B cell (primary cell): ENCODE measurements around the gene NCBP2. TPM values are rescaled to one million over a fixed set of nuclear protein-coding genes. Genes with fewer than 3 reads are reported as not detected.

Experiments used
- ATAC-seq: fragments of 200-7000 bp; cut with Tn5 transposase; one replicate; pipeline ENCODE4 v1.10.0; 2021; ENCODE audit warnings: low read depth, mild to moderate bottlenecking, moderate number of reproducible peaks, moderate library complexity
- CTCF ChIA-PET: fragments of 350-600 bp; sonication (Branson Sonifier 250); formaldehyde crosslinking; loops from one replicate; lab custom pipeline; 2021; ENCODE audit warnings: antibody characterized with exemption, inconsistent platforms; lab: Charles Lee
- POLR2A ChIA-PET: fragments of 350-600 bp; sonication (Branson Sonifier 250); formaldehyde crosslinking; loops from one replicate; lab custom pipeline; 2021; ENCODE audit warnings: antibody characterized with exemption; lab: Charles Lee
- DNase-seq: peaks from one replicate; pipeline ENCODE4 v3.0.0; 2013
- H2AFZ ChIP-seq: 2 replicates; pipeline ENCODE4 v1.6.1; 2012; ENCODE audit warnings: mild to moderate bottlenecking, low read depth, low read length; ENCODE audit not compliant: insufficient read depth, poor library complexity, severe bottlenecking
- H3K27ac ChIP-seq, 2 donors: 1 replicate in 1 of 2; 2 replicates in 1 of 2; pipeline ENCODE4 v1.5.1; 2012 to 2013; ENCODE audit warnings: low read length in 2 of 2, mild to moderate bottlenecking in 2 of 2, moderate library complexity in 1 of 2
- H3K27me3 ChIP-seq, 4 experiments: fragments of 200-600 bp in 1 of 4; sonication (generic) in 1 of 4; replicated peaks in 1 of 4; 1 replicate in 2 of 4; 2 replicates in 2 of 4; pipeline versions ENCODE4 v1.6.1 to v1.7.0; 2013 to 2016; ENCODE audit warnings: low read length in 3 of 4, mild to moderate bottlenecking in 2 of 4, mixed read lengths in 1 of 4, moderate library complexity in 1 of 4; ENCODE audit not compliant: insufficient read depth in 4 of 4, control insufficient read depth in 3 of 4; ENCODE audit errors: control extremely low read depth in 1 of 4
- H3K36me3 ChIP-seq, 2 experiments: replicated peaks in 1 of 2; 1 replicate in 1 of 2; 2 replicates in 1 of 2; pipeline versions ENCODE4 v1.6.1 to v1.7.1; 2013; ENCODE audit warnings: low read length in 1 of 2; ENCODE audit not compliant: insufficient read depth in 2 of 2, control insufficient read depth in 1 of 2; ENCODE audit errors: control extremely low read depth in 1 of 2, extremely low read depth in 1 of 2
- H3K4me1 ChIP-seq, 2 donors: fragments of 200-600 bp in 1 of 2; sonication (generic) in 1 of 2; 1 replicate in 1 of 2; 2 replicates in 1 of 2; pipeline versions ENCODE4 v1.5.1 to v1.6.1; 2013 to 2017; ENCODE audit warnings: low read length in 2 of 2; ENCODE audit not compliant: control insufficient read depth in 2 of 2, insufficient read depth in 2 of 2
- H3K4me2 ChIP-seq: replicated peaks from 2 replicates; pipeline ENCODE3; 2012; ENCODE audit warnings: mild to moderate bottlenecking, low read depth, low read length; ENCODE audit not compliant: poor library complexity, severe bottlenecking
- H3K4me3 ChIP-seq, 5 experiments: fragments of 200-600 bp in 1 of 5; sonication (generic) in 1 of 5; 1 replicate in 3 of 5; 2 replicates in 2 of 5; pipeline versions ENCODE4 v1.5.1 to v1.7.0; 2011 to 2016; ENCODE audit warnings: low read length in 4 of 5, mild to moderate bottlenecking in 4 of 5, low read depth in 2 of 5, control low read depth in 1 of 5, moderate library complexity in 1 of 5; ENCODE audit not compliant: insufficient read depth in 1 of 5; ENCODE audit errors: control extremely low read depth in 1 of 5, extremely low read depth in 1 of 5
- H3K79me2 ChIP-seq: fragments of 200-600 bp; sonication (generic); one replicate; pipeline ENCODE4 v1.6.0; 2016; ENCODE audit warnings: low read length; ENCODE audit not compliant: control insufficient read depth, insufficient read depth
- H3K9ac ChIP-seq: fragments of 200-600 bp; sonication (generic); 2 replicates; pipeline ENCODE4 v1.6.1; 2017; ENCODE audit warnings: mild to moderate bottlenecking, low read length, moderate library complexity
- H3K9me3 ChIP-seq, 3 donors: one replicate each; pipeline versions ENCODE4 v1.6.1 to v1.7.1; 2013; ENCODE audit warnings: low read length in 2 of 3; ENCODE audit not compliant: control insufficient read depth in 2 of 3, insufficient read depth in 1 of 3; ENCODE audit errors: control extremely low read depth in 1 of 3
- H4K20me1 ChIP-seq: 2 replicates; pipeline ENCODE4 v1.6.0; 2012; ENCODE audit warnings: mild to moderate bottlenecking, low read length; ENCODE audit not compliant: insufficient read depth, control insufficient read depth, poor library complexity, severe bottlenecking
- H3K27ac Mint-ChIP-seq: one replicate; pipeline ENCODE4 v1.8.0; 2021; ENCODE audit warnings: mixed read lengths
- H3K27me3 Mint-ChIP-seq: one replicate; pipeline ENCODE4 v1.8.0; 2021; ENCODE audit warnings: mixed read lengths
- H3K4me1 Mint-ChIP-seq: one replicate; pipeline ENCODE4 v1.8.0; 2021; ENCODE audit warnings: mixed read lengths
- H3K4me3 Mint-ChIP-seq: one replicate; pipeline ENCODE4 v1.8.0; 2021; ENCODE audit warnings: mixed read lengths
- H3K9me3 Mint-ChIP-seq: one replicate; pipeline ENCODE4 v1.8.0; 2022; ENCODE audit warnings: mixed read lengths; ENCODE audit not compliant: insufficient read depth
- EZH2 ChIP-seq: IDR thresholded peaks from 2 replicates; pipeline ENCODE4 v1.6.1; 2012; ENCODE audit warnings: borderline replicate concordance, low read depth, mild to moderate bottlenecking, moderate library complexity, low read length; ENCODE audit not compliant: insufficient read depth, poor library complexity, severe bottlenecking
- WGBS: methylation state at CpG from one replicate; pipeline ENCODE4 v1.1.5; 2013; ENCODE audit warnings: missing lambda C conversion rate; ENCODE audit not compliant: insufficient coverage; 5-methylcytosine and 5-hydroxymethylcytosine counted together
- intact Hi-C: fragments of 100-400 bp; cut with micrococcal nuclease; formaldehyde crosslinking; loops from one replicate; pipeline ENCODE4 v1.10.0; 2022
- polyA plus RNA-seq: library from polyadenylated mRNA; depleted of rRNA; stranded (reverse); fragments of >200 nt; gene quantifications from 2 replicates; pipeline ENCODE4 v1.2.3, GENCODE V29; 2012
- total RNA-seq, 2 donors: library from RNA; stranded (reverse); fragments of 120-200 nt in 1 of 2; gene quantifications; 1 replicate in 1 of 2; 2 replicates in 1 of 2; pipeline versions ENCODE4 v1.2.3 to v1.2.4, GENCODE V29; 2013 to 2022
- TF ChIP-seq, protein P1 (sequence below): fragments of 200-600 bp; IDR thresholded peaks from one replicate; pipeline ENCODE4 v1.8.0; 2022; ENCODE audit warnings: antibody characterized with exemption, mild to moderate bottlenecking

Gene NCBP2
- total and polyA plus RNA-seq, 2 donors (not counting 1 experiment from before 2014, with no cell fraction given) = 25.5 to 95.0 TPM

DNA sequence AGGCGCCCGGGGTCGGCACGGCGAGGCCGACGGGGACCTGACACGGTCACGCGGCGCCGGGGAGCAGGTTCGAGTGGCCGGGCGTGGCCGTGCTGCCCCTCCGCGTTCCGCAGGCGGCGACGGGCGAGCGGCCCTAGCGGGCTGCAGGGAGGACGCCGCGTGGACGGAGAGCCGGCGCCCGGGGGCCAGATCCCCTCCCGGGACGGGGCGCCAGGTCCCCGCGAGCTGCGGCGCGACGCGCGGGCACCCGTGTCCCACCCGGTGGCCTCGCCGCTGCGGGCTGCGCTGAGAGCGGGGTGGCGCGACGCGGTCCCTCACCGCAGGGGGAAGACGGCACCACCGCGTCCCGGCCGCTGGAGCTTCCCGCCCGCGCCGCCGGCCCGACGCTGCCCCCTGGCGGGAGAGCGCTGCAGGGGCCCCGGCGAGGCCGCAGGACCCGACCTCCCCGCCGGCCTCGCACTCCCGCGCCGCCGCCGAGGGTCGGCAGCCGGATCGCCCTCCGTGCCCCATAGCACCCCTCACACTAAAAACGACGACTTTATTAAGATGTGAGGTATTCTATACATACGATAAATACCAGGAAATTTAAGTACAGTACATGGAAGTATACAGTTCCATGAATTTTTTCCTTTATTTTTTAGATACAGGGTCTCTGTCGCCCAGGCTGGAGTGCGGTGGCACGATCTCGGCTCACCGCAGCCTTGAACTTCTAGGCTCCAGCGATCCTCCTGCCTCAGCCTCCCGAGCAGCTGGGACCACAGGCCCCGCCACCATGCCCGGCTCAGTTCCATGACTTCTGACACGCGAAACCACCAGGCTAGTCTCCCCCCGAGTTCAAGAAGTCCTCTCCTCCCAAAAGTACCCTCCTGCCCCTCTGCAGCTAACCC is 27.6 kb upstream of the NCBP2 start:
- ATAC-seq (peak; percentile 76), DNase-seq (peak; percentile 83)
- no peaks in the 10 kb centered on the region for H3K79me2 ChIP-seq
- H3K27ac Mint-ChIP-seq = peak overlapping the region; percentile 81
- peaks cover 0 to 4% (median 1%) of the 10 kb centered on the region in 4 experiments for H3K27me3 ChIP-seq
- peaks cover 9% of the 10 kb centered on the region for H3K27me3 Mint-ChIP-seq
- H3K9ac ChIP-seq = peak overlapping the region; percentile 76
- ChIA-PET CTCF (interaction anchor here (0.6 to 5.4 kb wide), 25 partner anchors 9 to 441 kb away, joined by 3 to 66 read pairs (median 3); partner anchors contain the start of genes NCBP2 and SENP5), POLR2A (interaction anchor here (0.6 to 1.7 kb wide), 3 partner anchors 27 to 230 kb away, joined by 4 to 8 read pairs (median 5); partner anchors contain the start of gene NCBP2)
- no peaks in the 10 kb centered on the region for H3K9me3 ChIP-seq
- H3K4me2 ChIP-seq = peak overlapping the region; percentile 98
- WGBS = 10% methylated on average over 88 of the region's 100 CpGs
- peaks cover 5 to 11% of the 10 kb centered on the region in 2 donors for H3K4me1 ChIP-seq
- H4K20me1 ChIP-seq = no peaks in the 10 kb centered on the region
- H3K27ac ChIP-seq = no peak overlapping the region
- TF ChIP-seq, protein P1, sequence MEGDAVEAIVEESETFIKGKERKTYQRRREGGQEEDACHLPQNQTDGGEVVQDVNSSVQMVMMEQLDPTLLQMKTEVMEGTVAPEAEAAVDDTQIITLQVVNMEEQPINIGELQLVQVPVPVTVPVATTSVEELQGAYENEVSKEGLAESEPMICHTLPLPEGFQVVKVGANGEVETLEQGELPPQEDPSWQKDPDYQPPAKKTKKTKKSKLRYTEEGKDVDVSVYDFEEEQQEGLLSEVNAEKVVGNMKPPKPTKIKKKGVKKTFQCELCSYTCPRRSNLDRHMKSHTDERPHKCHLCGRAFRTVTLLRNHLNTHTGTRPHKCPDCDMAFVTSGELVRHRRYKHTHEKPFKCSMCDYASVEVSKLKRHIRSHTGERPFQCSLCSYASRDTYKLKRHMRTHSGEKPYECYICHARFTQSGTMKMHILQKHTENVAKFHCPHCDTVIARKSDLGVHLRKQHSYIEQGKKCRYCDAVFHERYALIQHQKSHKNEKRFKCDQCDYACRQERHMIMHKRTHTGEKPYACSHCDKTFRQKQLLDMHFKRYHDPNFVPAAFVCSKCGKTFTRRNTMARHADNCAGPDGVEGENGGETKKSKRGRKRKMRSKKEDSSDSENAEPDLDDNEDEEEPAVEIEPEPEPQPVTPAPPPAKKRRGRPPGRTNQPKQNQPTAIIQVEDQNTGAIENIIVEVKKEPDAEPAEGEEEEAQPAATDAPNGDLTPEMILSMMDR = peak; percentile 86
- TF ChIP-seq EZH2 = no peak
- no peaks in the 10 kb centered on the region for H3K36me3 ChIP-seq
- H3K4me1 Mint-ChIP-seq = peaks cover 19% of the 10 kb centered on the region
- intact Hi-C loops = loop anchor here (1.0 to 2.0 kb wide), 6 partner anchors 27 to 402 kb away; partner anchors contain the start of genes CEP19, FBXO45, NCBP2 and PIGX
- H2AFZ ChIP-seq = peak overlapping the region; percentile 90
- no peaks in the 10 kb centered on the region for H3K9me3 Mint-ChIP-seq
- peak overlapping the region; percentile 85 for H3K4me3 Mint-ChIP-seq
- peak overlapping the region; percentile 46 to 82 (median 68) for H3K4me3 ChIP-seq
